Stomach (tissue), 9 donors: Measurements from ENCODE around the gene MYOZ2. TPM values are rescaled to one million over a fixed set of nuclear protein-coding genes. Genes with fewer than 3 reads are reported as not detected.

Source experiments
- DNase-seq, 2 donors: peaks; one replicate each; pipeline versions ENCODE4 v3.0.0 to v3.0.0-alpha.2; 2013 to 2019
- H3K27ac ChIP-seq, 5 donors: fragments of 200-600 bp in 4 of 5; sonication (generic) in 4 of 5; one replicate each; pipeline ENCODE4 v1.5.1; 2013 to 2019; ENCODE audit warnings: mild to moderate bottlenecking in 1 of 5, moderate library complexity in 1 of 5
- H3K27me3 ChIP-seq, 3 donors: fragments of 200-600 bp; sonication (generic); one replicate each; pipeline ENCODE4 v1.5.1; 2017 to 2019; ENCODE audit warnings: mixed run types in 1 of 3
- H3K36me3 ChIP-seq, 4 donors: fragments of 200-600 bp; sonication (generic); 1 replicate in 3 of 4; 2 replicates in 1 of 4; pipeline ENCODE4 v1.5.1; 2016 to 2019
- H3K4me1 ChIP-seq, 4 donors: fragments of 200-600 bp; sonication (generic); one replicate each; pipeline ENCODE4 v1.5.1; 2016 to 2019
- H3K4me3 ChIP-seq, 4 donors: fragments of 200-600 bp; sonication (generic) in 3 of 4; one replicate each; pipeline ENCODE4 v1.5.1; 2016 to 2019; ENCODE audit warnings: mild to moderate bottlenecking in 1 of 4
- H3K9me3 ChIP-seq, 4 donors: fragments of 200-600 bp; sonication (generic); one replicate each; pipeline ENCODE4 v1.5.1; 2016 to 2019
- EP300 ChIP-seq: sonication (generic); formaldehyde crosslinking; IDR thresholded peaks from one replicate; pipeline ENCODE4 v1.6.1; 2017; ENCODE audit warnings: antibody characterized with exemption
- POLR2A ChIP-seq, 4 donors: fragments of 450-650 bp; IDR thresholded peaks; one replicate each; pipeline ENCODE4 v1.6.1; 2016; ENCODE audit warnings: antibody characterized with exemption in 4 of 4, control low read depth in 2 of 4, mild to moderate bottlenecking in 1 of 4, moderate library complexity in 1 of 4
- POLR2AphosphoS5 ChIP-seq, 3 donors: sonication (generic); formaldehyde crosslinking; IDR thresholded peaks; one replicate each; pipeline ENCODE4 v1.6.1; 2016; ENCODE audit warnings: antibody characterized with exemption in 3 of 3
- WGBS, 5 donors: extraction: QIAGEN DNeasy Blood & Tissue Kit in 3 of 5; methylation state at CpG; one replicate each; pipeline versions ENCODE4 v1.1.5 to v1.1.7; 2013 to 2018; 5-methylcytosine and 5-hydroxymethylcytosine counted together
- intact Hi-C: fragments of 100-400 bp; cut with DNase I; formaldehyde crosslinking; loops from one replicate; pipeline ENCODE4 v1.15.1; 2023; ENCODE audit warnings: low total_unique reads
- polyA plus RNA-seq, 3 donors: library from polyadenylated mRNA; stranded (reverse); fragments of 200-250 nt; gene quantifications; one replicate each; pipeline ENCODE4 v1.2.3, GENCODE V29; 2013
- total RNA-seq, 5 donors: library from RNA; depleted of rRNA; stranded (reverse); fragments of >200 nt; gene quantifications; one replicate each; pipeline versions ENCODE4 v1.1.0 to v1.2.3, GENCODE V29; 2014 to 2016
- TF ChIP-seq, protein P1 (sequence below), 7 experiments: fragments of 450-650 bp in 4 of 7; fragments of 200-600 bp in 3 of 7; sonication (generic) in 3 of 7; IDR thresholded peaks; one replicate each; pipeline ENCODE4 v1.5.1; 2016 to 2019; ENCODE audit warnings: antibody characterized with exemption in 7 of 7, control low read depth in 2 of 7, mild to moderate bottlenecking in 1 of 7
- donor health status: healthy with polysubstance abuse.
- donor health status: Bipolar disorder and iron deficiency.
- donor health status: healthy.

MYOZ2 gene
- total and polyA plus RNA-seq, 8 donors = 0.31 to 1.4 (median 0.59) TPM; not detected in 2

DNA sequence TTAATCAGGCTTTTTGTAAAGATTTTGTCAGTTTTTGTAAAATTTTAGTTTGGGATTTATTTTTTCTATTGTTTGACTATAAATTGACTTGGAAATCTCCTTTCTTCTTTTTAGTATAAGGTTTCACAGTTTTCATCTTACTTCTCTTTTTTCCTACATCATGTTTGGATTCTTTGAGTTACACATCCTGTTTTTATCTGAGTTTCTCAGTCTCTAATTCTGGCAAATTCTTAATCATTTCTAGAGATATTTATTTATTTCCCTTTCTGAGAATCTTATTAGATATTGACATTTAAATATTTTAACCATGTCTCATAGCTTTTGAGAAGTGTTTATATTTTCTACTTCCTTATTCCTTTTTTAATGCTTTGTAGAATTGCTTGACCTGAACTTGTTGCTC, 97.6 kb downstream of the MYOZ2 start:
- intact Hi-C loops = no loop called here
- Histone ChIP-seq H3K9me3 (no peaks in the 10 kb centered on the region), H3K4me3 (no peak overlapping the region), H3K4me1 (peaks cover 0 to 39% (median 28%) of the 10 kb centered on the region in 4 donors), H3K36me3 (peaks cover 13 to 42% (median 31%) of the 10 kb centered on the region in 4 donors), H3K27ac (peak overlapping the region in 1 of 5 donors; percentile 56), H3K27me3 (no peaks in the 10 kb centered on the region)
- DNase-seq = no peak
- no peak for TF ChIP-seq POLR2AphosphoS5 (IDR thresholded peaks at IDR 0.05)
- TF ChIP-seq EP300 = no peak
- TF ChIP-seq, protein P1, sequence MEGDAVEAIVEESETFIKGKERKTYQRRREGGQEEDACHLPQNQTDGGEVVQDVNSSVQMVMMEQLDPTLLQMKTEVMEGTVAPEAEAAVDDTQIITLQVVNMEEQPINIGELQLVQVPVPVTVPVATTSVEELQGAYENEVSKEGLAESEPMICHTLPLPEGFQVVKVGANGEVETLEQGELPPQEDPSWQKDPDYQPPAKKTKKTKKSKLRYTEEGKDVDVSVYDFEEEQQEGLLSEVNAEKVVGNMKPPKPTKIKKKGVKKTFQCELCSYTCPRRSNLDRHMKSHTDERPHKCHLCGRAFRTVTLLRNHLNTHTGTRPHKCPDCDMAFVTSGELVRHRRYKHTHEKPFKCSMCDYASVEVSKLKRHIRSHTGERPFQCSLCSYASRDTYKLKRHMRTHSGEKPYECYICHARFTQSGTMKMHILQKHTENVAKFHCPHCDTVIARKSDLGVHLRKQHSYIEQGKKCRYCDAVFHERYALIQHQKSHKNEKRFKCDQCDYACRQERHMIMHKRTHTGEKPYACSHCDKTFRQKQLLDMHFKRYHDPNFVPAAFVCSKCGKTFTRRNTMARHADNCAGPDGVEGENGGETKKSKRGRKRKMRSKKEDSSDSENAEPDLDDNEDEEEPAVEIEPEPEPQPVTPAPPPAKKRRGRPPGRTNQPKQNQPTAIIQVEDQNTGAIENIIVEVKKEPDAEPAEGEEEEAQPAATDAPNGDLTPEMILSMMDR (IDR thresholded peaks at IDR 0.05) = no peak
- TF ChIP-seq POLR2A (IDR thresholded peaks at IDR 0.05) = no peak

DNA sequence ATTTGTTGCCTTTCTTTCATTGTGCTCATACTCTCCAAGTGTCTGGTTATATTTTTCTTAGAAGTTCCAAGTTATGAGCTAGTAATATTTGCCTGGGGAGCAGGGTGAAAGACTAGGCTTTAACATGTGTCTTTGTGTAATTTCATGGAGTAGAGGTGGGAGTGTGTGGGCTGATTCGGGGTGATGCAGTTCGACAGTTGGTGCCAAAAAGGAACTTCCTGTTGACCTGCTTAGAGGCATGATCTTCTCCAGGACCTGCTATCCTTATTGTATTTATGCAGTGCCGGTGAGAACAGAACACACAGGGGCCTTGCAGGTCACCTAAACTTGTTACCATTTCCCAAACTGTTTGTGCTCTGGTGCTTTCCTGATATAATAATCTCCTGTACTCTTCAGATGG, 98.1 kb downstream of the MYOZ2 start:
- DNase-seq = peak in 1 of 2 donors; percentile 11
- Histone ChIP-seq H3K27me3 (no peaks in the 10 kb centered on the region), H3K4me1 (peaks cover 0 to 39% (median 29%) of the 10 kb centered on the region in 4 donors), H3K36me3 (peaks cover 13 to 42% (median 33%) of the 10 kb centered on the region in 4 donors), H3K27ac (peak overlapping the region in 2 of 5 donors; percentile 32 to 56), H3K9me3 (no peaks in the 10 kb centered on the region), H3K4me3 (no peak overlapping the region)
- intact Hi-C loops = no loop called here
- 19 to 54% (median 47%) methylated on average over 3 of the region's 3 CpGs for WGBS, 5 donors
- TF ChIP-seq EP300 = no peak
- TF ChIP-seq POLR2AphosphoS5 (IDR thresholded peaks at IDR 0.05) = no peak
- TF ChIP-seq, protein P1 (IDR thresholded peaks at IDR 0.05) = no peak
- TF ChIP-seq POLR2A (IDR thresholded peaks at IDR 0.05) = no peak

DNA sequence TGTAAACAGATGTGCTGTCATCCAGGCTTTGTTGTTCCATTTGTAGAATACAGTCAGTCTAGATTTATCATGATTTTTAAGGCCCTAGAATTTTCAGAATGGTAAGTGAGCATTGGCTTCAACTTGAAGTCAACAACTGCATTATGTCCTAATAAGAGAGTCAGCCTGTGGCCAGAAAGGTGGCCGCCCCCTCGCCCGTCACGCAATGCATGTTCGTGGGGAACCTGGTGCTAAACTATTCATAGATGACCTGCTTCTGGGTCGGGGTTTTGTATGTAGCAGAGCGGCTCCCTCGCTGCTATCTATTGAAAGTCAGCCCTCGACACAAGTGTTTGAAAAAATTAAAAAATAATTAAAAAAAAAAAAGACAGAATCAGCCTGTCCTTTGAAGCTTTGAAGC, 101.6 kb downstream of the MYOZ2 start:
- Histone ChIP-seq H3K9me3 (no peaks in the 10 kb centered on the region), H3K4me1 (peaks cover 0 to 40% (median 22%) of the 10 kb centered on the region in 4 donors), H3K27me3 (no peaks in the 10 kb centered on the region), H3K36me3 (peaks cover 13 to 53% (median 37%) of the 10 kb centered on the region in 4 donors), H3K27ac (peak overlapping the region in 1 of 5 donors; percentile 44), H3K4me3 (no peak overlapping the region)
- no peak for DNase-seq
- 95 to 97% (median 97%) methylated on average over 9 of the region's 9 CpGs for WGBS, 5 donors
- intact Hi-C loops = no loop called here
- no peak for TF ChIP-seq POLR2A (IDR thresholded peaks at IDR 0.05)
- no peak for TF ChIP-seq EP300
- TF ChIP-seq POLR2AphosphoS5 (IDR thresholded peaks at IDR 0.05) = no peak
- TF ChIP-seq, protein P1 (IDR thresholded peaks at IDR 0.05) = no peak

Other genes with a start within 250 kb of the MYOZ2 start
- 100 to 1,000 TPM; 114 to 644 (median 427) TPM for gene SYNPO2, start 247.0 kb upstream of the MYOZ2 start, total RNA-seq
- gene SYNPO2, start 247.0 kb upstream of the MYOZ2 start, polyA plus RNA-seq = 10 to 100 TPM; 24.8 to 83.4 (median 34.5) TPM
- gene USP53, start 76.9 kb downstream of the MYOZ2 start, total RNA-seq = 100 to 1,000 TPM in 1 of 5 donors, 10 to 100 TPM in 4; 53.7 to 116 (median 55.9) TPM
- gene USP53, start 76.9 kb downstream of the MYOZ2 start, polyA plus RNA-seq = 10 to 100 TPM; 15.8 to 24.5 (median 24.0) TPM
- gene FABP2, start 186.3 kb downstream of the MYOZ2 start, total RNA-seq = 10 to 100 TPM in 1 of 5 donors, 1 to 10 TPM in 1, not detected in 3; 3.8 to 14.3 TPM
- gene FABP2, start 186.3 kb downstream of the MYOZ2 start, polyA plus RNA-seq = under 1 TPM in 1 of 3 donors, not detected in 2; 0.12 TPM